NT2/D1 (cell line): ENCODE measurements around the gene GLB1L.

Experiments
- SUZ12 ChIP-seq: IDR thresholded peaks from 2 replicates; pipeline ENCODE4 v1.6.1; 2011; ENCODE audit not compliant: insufficient read length, insufficient read depth; ENCODE audit errors: extremely low read depth
- YY1 ChIP-seq: IDR thresholded peaks from 2 replicates; pipeline ENCODE4 v1.6.1; 2011; ENCODE audit not compliant: insufficient read length, insufficient read depth

- no peak for TF ChIP-seq YY1
- no peak for TF ChIP-seq SUZ12
These were observed 47.9 kb downstream of the GLB1L start for GRCh38 chr2:219197388-219197787.
